Ovary (tissue), 3 donors: ENCODE measurements around the gene USP51.

Experiments used
- EP300 ChIP-seq: sonication (generic); formaldehyde crosslinking; IDR thresholded peaks from one replicate; pipeline ENCODE4 v1.6.1; 2017; ENCODE audit warnings: antibody characterized with exemption
- POLR2A ChIP-seq: fragments of 450-650 bp; IDR thresholded peaks from one replicate; pipeline ENCODE4 v1.6.1; 2017; ENCODE audit warnings: antibody characterized with exemption, mild to moderate bottlenecking, moderate library complexity
- TF ChIP-seq, protein P1 (sequence below), 3 donors: fragments of 450-650 bp in 2 of 3; fragments of 200-600 bp in 1 of 3; IDR thresholded peaks; one replicate each; pipeline versions ENCODE4 v1.5.1 to v1.8.0; 2016 to 2022; ENCODE audit warnings: antibody characterized with exemption in 3 of 3, mild to moderate bottlenecking in 1 of 3
- donor health status: DM: no; HTN: no; CAD: no.

DNA sequence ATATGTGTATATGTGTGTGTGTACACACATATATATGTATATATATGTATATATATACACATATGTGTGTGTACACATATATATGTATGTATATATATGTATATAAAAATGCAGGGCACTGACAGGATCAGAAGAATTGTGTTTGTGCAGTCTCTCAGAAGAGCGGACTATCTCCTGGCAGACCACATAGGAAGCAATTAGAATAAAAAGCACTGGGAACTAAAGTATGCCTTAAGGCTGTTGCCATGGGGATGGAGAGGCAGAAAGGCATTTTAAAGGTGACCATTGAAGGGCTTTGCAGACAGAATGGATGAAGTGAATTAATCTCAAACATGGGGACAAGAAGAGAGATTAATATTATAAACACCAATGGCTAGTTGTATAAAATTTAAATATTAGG is 33.7 kb upstream of the USP51 start:
- TF ChIP-seq POLR2A (no peak), EP300 (no peak)
- TF ChIP-seq, protein P1, sequence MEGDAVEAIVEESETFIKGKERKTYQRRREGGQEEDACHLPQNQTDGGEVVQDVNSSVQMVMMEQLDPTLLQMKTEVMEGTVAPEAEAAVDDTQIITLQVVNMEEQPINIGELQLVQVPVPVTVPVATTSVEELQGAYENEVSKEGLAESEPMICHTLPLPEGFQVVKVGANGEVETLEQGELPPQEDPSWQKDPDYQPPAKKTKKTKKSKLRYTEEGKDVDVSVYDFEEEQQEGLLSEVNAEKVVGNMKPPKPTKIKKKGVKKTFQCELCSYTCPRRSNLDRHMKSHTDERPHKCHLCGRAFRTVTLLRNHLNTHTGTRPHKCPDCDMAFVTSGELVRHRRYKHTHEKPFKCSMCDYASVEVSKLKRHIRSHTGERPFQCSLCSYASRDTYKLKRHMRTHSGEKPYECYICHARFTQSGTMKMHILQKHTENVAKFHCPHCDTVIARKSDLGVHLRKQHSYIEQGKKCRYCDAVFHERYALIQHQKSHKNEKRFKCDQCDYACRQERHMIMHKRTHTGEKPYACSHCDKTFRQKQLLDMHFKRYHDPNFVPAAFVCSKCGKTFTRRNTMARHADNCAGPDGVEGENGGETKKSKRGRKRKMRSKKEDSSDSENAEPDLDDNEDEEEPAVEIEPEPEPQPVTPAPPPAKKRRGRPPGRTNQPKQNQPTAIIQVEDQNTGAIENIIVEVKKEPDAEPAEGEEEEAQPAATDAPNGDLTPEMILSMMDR (IDR thresholded peaks at IDR 0.05) = no peak
